ENCODE results near the gene TAS2R4. TPM values are rescaled to one million over a fixed set of nuclear protein-coding genes. Genes with fewer than 3 reads are reported as not detected.
A peak's percentile ranks its signal among the peaks of the same experiment; 100 is the strongest.
"Not testable (repeated sequence)": the region's sequence is repeated elsewhere in the genome, so short reads cannot be mapped to it uniquely, and the experiment has no call there.

The TAS2R4 gene
- total and polyA plus RNA-seq, 2 donors, result 0.38 to 0.41 TPM

- 97% methylated on average over 2 of the region's 2 CpGs for WGBS
- DNase-seq (ENCODE audit: low read depth in 6 of 9, low spot score in 9 of 9), result no peak
- no peak overlapping the region for H3K4me3 ChIP-seq (ENCODE audit: low read length in 2 of 2)
- H3K27me3 ChIP-seq (ENCODE audit: control insufficient read depth in 2 of 2, insufficient read depth in 1 of 2, low read length in 1 of 2), result no peaks in the 10 kb centered on the region
- H3K9me3 ChIP-seq (ENCODE audit: control insufficient read depth in 2 of 2, insufficient read depth in 1 of 2, low read length in 1 of 2), result no peaks in the 10 kb centered on the region
- H3K36me3 ChIP-seq (ENCODE audit: control insufficient read depth in 2 of 2, insufficient read depth in 2 of 2, low read length in 1 of 2), result peaks cover 25 to 71% of the 10 kb centered on the region in 2 donors
- H3K4me1 ChIP-seq (ENCODE audit: control insufficient read depth in 2 of 2, insufficient read depth in 2 of 2, low read length in 2 of 2), result no peaks in the 10 kb centered on the region
- H3K27ac ChIP-seq (ENCODE audit: low read depth in 1 of 2, low read length in 1 of 2), result no peak overlapping the region
Observed at GRCh38 chr7:141744131-141744530, 32.3 kb upstream of the TAS2R4 start.

GRCh38 chr7:141748396-141748795, 28.1 kb upstream of the TAS2R4 start:
- no peaks in the 10 kb centered on the region for H3K27me3 ChIP-seq (ENCODE audit: control insufficient read depth in 2 of 2, insufficient read depth in 1 of 2, low read length in 1 of 2)
- no peaks in the 10 kb centered on the region for H3K4me1 ChIP-seq (ENCODE audit: control insufficient read depth in 2 of 2, insufficient read depth in 2 of 2, low read length in 2 of 2)
- 99% methylated on average over 2 of the region's 2 CpGs for whole genome bisulfite sequencing
- no peak overlapping the region for H3K27ac ChIP-seq (ENCODE audit: low read depth in 1 of 2, low read length in 1 of 2)
- peaks cover 35 to 83% of the 10 kb centered on the region in 2 donors for H3K36me3 ChIP-seq (ENCODE audit: control insufficient read depth in 2 of 2, insufficient read depth in 2 of 2, low read length in 1 of 2)
- DNase-seq (ENCODE audit: low read depth in 6 of 9, low spot score in 9 of 9), result no peak
- peaks cover 9 to 12% of the 10 kb centered on the region in 2 donors for H3K9me3 ChIP-seq (ENCODE audit: control insufficient read depth in 2 of 2, insufficient read depth in 1 of 2, low read length in 1 of 2)
- no peak overlapping the region for H3K4me3 ChIP-seq (ENCODE audit: low read length in 2 of 2)

- Histone ChIP-seq H3K36me3 (ENCODE audit: control insufficient read depth in 2 of 2, insufficient read depth in 2 of 2, low read length in 1 of 2) (peaks cover 41 to 78% of the 10 kb centered on the region in 2 donors), H3K9me3 (ENCODE audit: control insufficient read depth in 2 of 2, insufficient read depth in 1 of 2, low read length in 1 of 2) (peaks cover 9 to 12% of the 10 kb centered on the region in 2 donors)
- not testable (repeated sequence) for DNase-seq (ENCODE audit: low read depth in 6 of 9, low spot score in 9 of 9); H3K27ac ChIP-seq (ENCODE audit: low read depth in 1 of 2, low read length in 1 of 2); H3K27me3 ChIP-seq (ENCODE audit: control insufficient read depth in 2 of 2, insufficient read depth in 1 of 2, low read length in 1 of 2); H3K4me1 ChIP-seq (ENCODE audit: control insufficient read depth in 2 of 2, insufficient read depth in 2 of 2, low read length in 2 of 2); H3K4me3 ChIP-seq (ENCODE audit: low read length in 2 of 2)
- 99% methylated on average over 10 of the region's 10 CpGs for WGBS
Observed at GRCh38 chr7:141751904-141752303, 24.6 kb upstream of the TAS2R4 start.

- H3K9me3 ChIP-seq (ENCODE audit: control insufficient read depth in 2 of 2, insufficient read depth in 1 of 2, low read length in 1 of 2), result peaks cover 9 to 12% of the 10 kb centered on the region in 2 donors
- no peak overlapping the region for H3K27ac ChIP-seq (ENCODE audit: low read depth in 1 of 2, low read length in 1 of 2)
- DNase-seq (ENCODE audit: low read depth in 6 of 9, low spot score in 9 of 9), result no peak
- WGBS, result 98% methylated on average over 13 of the region's 13 CpGs
- H3K27me3 ChIP-seq (ENCODE audit: control insufficient read depth in 2 of 2, insufficient read depth in 1 of 2, low read length in 1 of 2), result no peaks in the 10 kb centered on the region
- no peak overlapping the region for H3K4me3 ChIP-seq (ENCODE audit: low read length in 2 of 2)
- H3K36me3 ChIP-seq (ENCODE audit: control insufficient read depth in 2 of 2, insufficient read depth in 2 of 2, low read length in 1 of 2), result peaks cover 40 to 79% of the 10 kb centered on the region in 2 donors
- no peaks in the 10 kb centered on the region for H3K4me1 ChIP-seq (ENCODE audit: control insufficient read depth in 2 of 2, insufficient read depth in 2 of 2, low read length in 2 of 2)
Observed at GRCh38 chr7:141752634-141753033, 23.8 kb upstream of the TAS2R4 start.

- Histone ChIP-seq H3K36me3 (ENCODE audit: control insufficient read depth in 2 of 2, insufficient read depth in 2 of 2, low read length in 1 of 2) (peaks cover 41 to 71% of the 10 kb centered on the region in 2 donors), H3K27me3 (ENCODE audit: control insufficient read depth in 2 of 2, insufficient read depth in 1 of 2, low read length in 1 of 2) (no peaks in the 10 kb centered on the region), H3K4me1 (ENCODE audit: control insufficient read depth in 2 of 2, insufficient read depth in 2 of 2, low read length in 2 of 2) (no peaks in the 10 kb centered on the region), H3K4me3 (ENCODE audit: low read length in 2 of 2) (no peak overlapping the region), H3K27ac (ENCODE audit: low read depth in 1 of 2, low read length in 1 of 2) (no peak overlapping the region), H3K9me3 (ENCODE audit: control insufficient read depth in 2 of 2, insufficient read depth in 1 of 2, low read length in 1 of 2) (peaks cover 9 to 12% of the 10 kb centered on the region in 2 donors)
- 98% methylated on average over 6 of the region's 6 CpGs for WGBS
- DNase-seq (ENCODE audit: low read depth in 6 of 9, low spot score in 9 of 9), result peak in 1 of 9 donors; percentile 15
Observed at GRCh38 chr7:141754939-141755338, 21.5 kb upstream of the TAS2R4 start.

- 81% methylated on average over 3 of the region's 3 CpGs for WGBS
- no peaks in the 10 kb centered on the region for H3K27me3 ChIP-seq (ENCODE audit: control insufficient read depth in 2 of 2, insufficient read depth in 1 of 2, low read length in 1 of 2)
- no peaks in the 10 kb centered on the region for H3K9me3 ChIP-seq (ENCODE audit: control insufficient read depth in 2 of 2, insufficient read depth in 1 of 2, low read length in 1 of 2)
- H3K27ac ChIP-seq (ENCODE audit: low read depth in 1 of 2, low read length in 1 of 2), result no peak within 1 kb of the TSS
- no peaks in the 10 kb centered on the region for H3K4me1 ChIP-seq (ENCODE audit: control insufficient read depth in 2 of 2, insufficient read depth in 2 of 2, low read length in 2 of 2)
- H3K4me3 ChIP-seq (ENCODE audit: low read length in 2 of 2), result no peak within 1 kb of the TSS
- H3K36me3 ChIP-seq (ENCODE audit: control insufficient read depth in 2 of 2, insufficient read depth in 2 of 2, low read length in 1 of 2), result peaks cover 31% of the 10 kb centered on the region in 2 donors
- DNase-seq (ENCODE audit: low read depth in 6 of 9, low spot score in 9 of 9), result no peak
Observed at GRCh38 chr7:141763797-141764196, 12.7 kb upstream of the TAS2R4 start, which contains the start of gene TAS2R3. Gene TAS2R3 (plus strand): TSS chr7:141764097. CDS start chr7:141764159, 62 bp downstream.

- H3K4me1 ChIP-seq (ENCODE audit: control insufficient read depth in 2 of 2, insufficient read depth in 2 of 2, low read length in 2 of 2); H3K36me3 ChIP-seq (ENCODE audit: control insufficient read depth in 2 of 2, insufficient read depth in 2 of 2, low read length in 1 of 2); H3K9me3 ChIP-seq (ENCODE audit: control insufficient read depth in 2 of 2, insufficient read depth in 1 of 2, low read length in 1 of 2); H3K27ac ChIP-seq (ENCODE audit: low read depth in 1 of 2, low read length in 1 of 2); H3K27me3 ChIP-seq (ENCODE audit: control insufficient read depth in 2 of 2, insufficient read depth in 1 of 2, low read length in 1 of 2); DNase-seq (ENCODE audit: low read depth in 6 of 9, low spot score in 9 of 9); H3K4me3 ChIP-seq (ENCODE audit: low read length in 2 of 2): not testable (repeated sequence)
- WGBS, result 98% methylated on average over 3 of the region's 3 CpGs
Observed at GRCh38 chr7:141770083-141770583, 6.3 kb upstream of the TAS2R4 start.

- peak in 8 of 9 donors; percentile 5 to 62 (median 22) for DNase-seq (ENCODE audit: low read depth in 6 of 9, low spot score in 9 of 9)
- no peak overlapping the region for H3K27ac ChIP-seq (ENCODE audit: low read depth in 1 of 2, low read length in 1 of 2)
- whole genome bisulfite sequencing, result 85% methylated on average over 13 of the region's 13 CpGs
- no peaks in the 10 kb centered on the region for H3K9me3 ChIP-seq (ENCODE audit: control insufficient read depth in 2 of 2, insufficient read depth in 1 of 2, low read length in 1 of 2)
- no peak overlapping the region for H3K4me3 ChIP-seq (ENCODE audit: low read length in 2 of 2)
- H3K4me1 ChIP-seq (ENCODE audit: control insufficient read depth in 2 of 2, insufficient read depth in 2 of 2, low read length in 2 of 2), result no peaks in the 10 kb centered on the region
- peaks cover 14 to 19% of the 10 kb centered on the region in 2 donors for H3K36me3 ChIP-seq (ENCODE audit: control insufficient read depth in 2 of 2, insufficient read depth in 2 of 2, low read length in 1 of 2)
- H3K27me3 ChIP-seq (ENCODE audit: control insufficient read depth in 2 of 2, insufficient read depth in 1 of 2, low read length in 1 of 2), result no peaks in the 10 kb centered on the region
Observed at GRCh38 chr7:141785706-141786552, 9.5 kb downstream of the TAS2R4 start.

GRCh38 chr7:141788296-141788695, 11.8 kb downstream of the TAS2R4 start:
- Histone ChIP-seq H3K27me3 (ENCODE audit: control insufficient read depth in 2 of 2, insufficient read depth in 1 of 2, low read length in 1 of 2) (no peaks in the 10 kb centered on the region), H3K4me3 (ENCODE audit: low read length in 2 of 2) (no peak overlapping the region), H3K4me1 (ENCODE audit: control insufficient read depth in 2 of 2, insufficient read depth in 2 of 2, low read length in 2 of 2) (no peaks in the 10 kb centered on the region), H3K9me3 (ENCODE audit: control insufficient read depth in 2 of 2, insufficient read depth in 1 of 2, low read length in 1 of 2) (no peaks in the 10 kb centered on the region), H3K36me3 (ENCODE audit: control insufficient read depth in 2 of 2, insufficient read depth in 2 of 2, low read length in 1 of 2) (peaks cover 14 to 19% of the 10 kb centered on the region in 2 donors), H3K27ac (ENCODE audit: low read depth in 1 of 2, low read length in 1 of 2) (no peak overlapping the region)
- 98% methylated on average over 2 of the region's 2 CpGs for WGBS
- DNase-seq (ENCODE audit: low read depth in 6 of 9, low spot score in 9 of 9), result no peak
